ENCODE data around the gene TTN.

Gene TTN

DNA sequence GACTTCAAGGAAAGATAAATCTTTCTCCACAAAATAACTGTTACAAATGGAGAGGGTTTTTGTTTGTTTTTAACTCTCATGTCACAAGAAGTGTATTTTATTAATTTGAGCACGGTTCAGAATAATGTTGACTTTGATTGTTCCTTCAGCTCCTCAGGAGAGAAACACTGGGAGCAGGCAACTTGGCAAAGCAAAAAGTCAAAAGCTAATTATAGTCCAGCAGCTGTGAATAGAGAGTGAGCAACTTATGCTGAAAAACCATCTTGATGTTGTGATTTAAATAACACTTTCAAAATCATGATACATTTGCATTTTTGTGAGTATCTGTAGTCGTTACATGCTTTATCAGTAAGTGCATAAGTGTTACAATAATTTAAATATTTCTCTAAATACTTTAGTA, 37.5 kb upstream of the TTN start:
- Histone ChIP-seq H3K4me3 (replicated peaks; ENCODE audit: low read depth, low read length) (no peak overlapping the region), H3K27me3 (replicated peaks; ENCODE audit: control insufficient read depth, insufficient read depth, low read length) (no peaks in the 10 kb centered on the region), H3K36me3 (ENCODE audit: control insufficient read depth, insufficient read depth, low read length) (no peaks in the 10 kb centered on the region)
- TF ChIP-seq, protein P1, sequence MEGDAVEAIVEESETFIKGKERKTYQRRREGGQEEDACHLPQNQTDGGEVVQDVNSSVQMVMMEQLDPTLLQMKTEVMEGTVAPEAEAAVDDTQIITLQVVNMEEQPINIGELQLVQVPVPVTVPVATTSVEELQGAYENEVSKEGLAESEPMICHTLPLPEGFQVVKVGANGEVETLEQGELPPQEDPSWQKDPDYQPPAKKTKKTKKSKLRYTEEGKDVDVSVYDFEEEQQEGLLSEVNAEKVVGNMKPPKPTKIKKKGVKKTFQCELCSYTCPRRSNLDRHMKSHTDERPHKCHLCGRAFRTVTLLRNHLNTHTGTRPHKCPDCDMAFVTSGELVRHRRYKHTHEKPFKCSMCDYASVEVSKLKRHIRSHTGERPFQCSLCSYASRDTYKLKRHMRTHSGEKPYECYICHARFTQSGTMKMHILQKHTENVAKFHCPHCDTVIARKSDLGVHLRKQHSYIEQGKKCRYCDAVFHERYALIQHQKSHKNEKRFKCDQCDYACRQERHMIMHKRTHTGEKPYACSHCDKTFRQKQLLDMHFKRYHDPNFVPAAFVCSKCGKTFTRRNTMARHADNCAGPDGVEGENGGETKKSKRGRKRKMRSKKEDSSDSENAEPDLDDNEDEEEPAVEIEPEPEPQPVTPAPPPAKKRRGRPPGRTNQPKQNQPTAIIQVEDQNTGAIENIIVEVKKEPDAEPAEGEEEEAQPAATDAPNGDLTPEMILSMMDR (IDR thresholded peaks at IDR 0.05; ENCODE audit: insufficient read depth, low read length, poor library complexity, severe bottlenecking), result no peak
- DNase-seq (ENCODE audit: extremely low read depth, insufficient read length), result no peak

DNA sequence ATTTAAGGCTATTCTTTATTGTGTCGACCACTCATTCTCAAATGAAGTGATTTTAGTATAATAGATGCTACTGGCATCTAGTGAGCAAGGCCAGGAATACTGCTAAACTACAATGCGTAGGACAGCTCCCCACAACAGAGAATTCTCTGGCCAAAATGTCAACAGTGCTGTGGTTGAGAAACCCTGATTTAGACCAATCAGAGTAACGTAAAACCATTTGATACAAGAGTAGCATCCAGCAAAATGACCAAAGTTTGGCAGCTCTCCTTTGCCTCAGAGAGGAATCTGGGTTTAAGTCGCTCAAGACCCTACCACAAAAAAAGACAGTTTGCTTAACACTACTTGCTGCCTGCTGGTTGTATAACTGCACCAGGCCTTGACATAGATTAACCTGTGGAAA, 37.0 kb upstream of the TTN start:
- no peaks in the 10 kb centered on the region for H3K36me3 ChIP-seq (ENCODE audit: control insufficient read depth, insufficient read depth, low read length)
- TF ChIP-seq, protein P1 (IDR thresholded peaks at IDR 0.05; ENCODE audit: insufficient read depth, low read length, poor library complexity, severe bottlenecking), result no peak
- H3K4me3 ChIP-seq (replicated peaks; ENCODE audit: low read depth, low read length), result no peak overlapping the region
- H3K27me3 ChIP-seq (replicated peaks; ENCODE audit: control insufficient read depth, insufficient read depth, low read length), result no peaks in the 10 kb centered on the region
- DNase-seq (ENCODE audit: extremely low read depth, insufficient read length), result no peak

DNA sequence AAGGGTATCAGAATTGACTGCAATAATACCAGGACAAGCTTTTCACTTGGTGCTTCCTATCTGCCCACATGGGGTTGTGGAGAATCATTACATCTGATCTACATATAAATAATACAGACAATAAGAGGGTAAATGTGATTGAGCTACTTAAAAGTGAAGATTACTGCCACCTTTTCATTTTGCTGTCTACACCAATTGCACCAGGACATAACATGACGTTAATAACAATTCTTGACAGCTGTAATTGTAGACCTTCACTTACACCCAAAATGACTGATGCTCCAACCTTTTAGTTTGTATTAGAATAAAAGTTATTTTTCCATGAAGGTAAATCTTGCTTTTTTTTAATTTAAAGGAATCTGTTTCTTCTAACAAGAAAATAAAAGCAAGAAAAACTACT, 36.5 kb upstream of the TTN start:
- no peak for DNase-seq (ENCODE audit: extremely low read depth, insufficient read length)
- Histone ChIP-seq H3K36me3 (ENCODE audit: control insufficient read depth, insufficient read depth, low read length) (no peaks in the 10 kb centered on the region), H3K4me3 (replicated peaks; ENCODE audit: low read depth, low read length) (no peak overlapping the region), H3K27me3 (replicated peaks; ENCODE audit: control insufficient read depth, insufficient read depth, low read length) (no peaks in the 10 kb centered on the region)
- TF ChIP-seq, protein P1 (IDR thresholded peaks at IDR 0.05; ENCODE audit: insufficient read depth, low read length, poor library complexity, severe bottlenecking), result no peak

DNA sequence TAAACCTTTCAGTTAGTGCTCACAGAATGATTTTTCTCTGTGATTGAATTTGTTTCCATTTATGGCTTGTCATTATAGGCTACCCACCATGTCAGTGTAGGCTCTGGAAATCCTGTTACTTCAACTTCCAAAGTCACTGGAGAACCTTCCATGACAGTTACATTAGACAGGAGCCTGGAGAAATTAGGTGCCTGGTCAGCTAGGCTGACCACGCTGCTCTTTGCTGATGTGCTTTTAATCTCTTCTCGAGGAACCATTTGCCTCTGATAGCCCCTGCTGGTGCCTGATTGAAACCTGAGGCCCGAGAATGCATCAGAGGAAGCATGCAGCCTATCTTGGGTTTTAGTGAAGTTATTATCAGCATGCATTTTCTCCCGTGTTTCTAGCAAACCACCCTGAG, 29.6 kb upstream of the TTN start:
- no peak for DNase-seq (ENCODE audit: extremely low read depth, insufficient read length)
- TF ChIP-seq, protein P1 (IDR thresholded peaks at IDR 0.05; ENCODE audit: insufficient read depth, low read length, poor library complexity, severe bottlenecking), result no peak
- no peak overlapping the region for H3K4me3 ChIP-seq (replicated peaks; ENCODE audit: low read depth, low read length)
- no peaks in the 10 kb centered on the region for H3K36me3 ChIP-seq (ENCODE audit: control insufficient read depth, insufficient read depth, low read length)
- H3K27me3 ChIP-seq (replicated peaks; ENCODE audit: control insufficient read depth, insufficient read depth, low read length), result no peaks in the 10 kb centered on the region

DNA sequence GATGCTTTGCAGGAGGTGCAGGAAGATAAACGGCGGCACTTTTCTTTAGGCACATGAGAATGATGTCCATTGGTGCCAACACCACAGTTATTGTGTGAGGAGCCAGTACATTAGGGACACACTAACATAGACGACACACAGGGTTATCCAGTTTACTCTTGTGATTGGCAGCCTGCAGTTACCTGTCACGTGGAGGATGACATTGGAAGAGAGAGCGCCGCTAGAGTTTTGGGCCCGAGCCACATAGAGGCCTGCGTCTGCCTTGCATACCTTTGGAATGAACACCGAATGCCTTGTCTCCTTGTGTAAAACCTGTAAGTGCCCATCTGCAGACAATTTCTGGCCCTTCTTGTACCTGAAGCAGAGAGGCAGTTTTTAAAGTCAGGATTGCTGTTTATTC, 26.9 kb upstream of the TTN start:
- H3K27me3 ChIP-seq (replicated peaks; ENCODE audit: control insufficient read depth, insufficient read depth, low read length), result no peaks in the 10 kb centered on the region
- no peak overlapping the region for H3K4me3 ChIP-seq (replicated peaks; ENCODE audit: low read depth, low read length)
- DNase-seq (ENCODE audit: extremely low read depth, insufficient read length), result no peak
- TF ChIP-seq, protein P1 (IDR thresholded peaks at IDR 0.05; ENCODE audit: insufficient read depth, low read length, poor library complexity, severe bottlenecking), result no peak
- no peaks in the 10 kb centered on the region for H3K36me3 ChIP-seq (ENCODE audit: control insufficient read depth, insufficient read depth, low read length)

DNA sequence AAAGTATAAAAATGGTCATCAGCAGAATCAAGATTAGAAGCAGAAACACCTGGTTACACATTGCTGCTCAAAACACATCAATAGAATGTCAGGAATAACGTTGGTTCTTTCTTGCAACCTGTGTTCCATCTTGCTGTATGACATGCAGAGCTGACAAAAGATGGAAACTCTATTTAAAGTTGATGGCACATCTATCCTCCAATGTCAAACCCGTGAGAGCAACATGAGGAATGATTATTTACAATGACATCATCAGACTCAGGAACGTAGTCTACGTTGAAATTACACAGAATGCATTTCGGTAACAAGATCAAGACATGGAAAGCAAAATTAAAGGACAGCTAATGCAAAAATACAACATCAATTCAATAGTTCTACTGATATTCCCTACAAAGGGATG, 26.2 kb upstream of the TTN start:
- no peak for DNase-seq (ENCODE audit: extremely low read depth, insufficient read length)
- Histone ChIP-seq H3K4me3 (replicated peaks; ENCODE audit: low read depth, low read length) (no peak overlapping the region), H3K27me3 (replicated peaks; ENCODE audit: control insufficient read depth, insufficient read depth, low read length) (no peaks in the 10 kb centered on the region), H3K36me3 (ENCODE audit: control insufficient read depth, insufficient read depth, low read length) (no peaks in the 10 kb centered on the region)
- TF ChIP-seq, protein P1 (IDR thresholded peaks at IDR 0.05; ENCODE audit: insufficient read depth, low read length, poor library complexity, severe bottlenecking), result no peak
